Suprapubic skin (tissue), 4 donors: Measurements from ENCODE around the gene KRTAP1-4.

Experiments
- EP300 ChIP-seq: sonication (generic); formaldehyde crosslinking; IDR thresholded peaks from one replicate; pipeline ENCODE4 v1.6.1; 2017; ENCODE audit warnings: antibody characterized with exemption
- POLR2A ChIP-seq, 2 donors: fragments of 450-650 bp; IDR thresholded peaks; one replicate each; pipeline ENCODE4 v1.6.1; 2017; ENCODE audit warnings: antibody characterized with exemption in 2 of 2, mild to moderate bottlenecking in 2 of 2, moderate library complexity in 2 of 2
- POLR2AphosphoS5 ChIP-seq, 3 donors: sonication (generic); formaldehyde crosslinking; IDR thresholded peaks; one replicate each; pipeline ENCODE4 v1.6.1; 2017; ENCODE audit warnings: antibody characterized with exemption in 3 of 3
- TF ChIP-seq, protein P1 (sequence below), 2 donors: fragments of 200-600 bp in 1 of 2; fragments of 450-650 bp in 1 of 2; sonication (generic) in 1 of 2; IDR thresholded peaks; one replicate each; pipeline ENCODE4 v1.5.1; 2016 to 2019; ENCODE audit warnings: antibody characterized with exemption in 2 of 2, mild to moderate bottlenecking in 1 of 2, moderate library complexity in 1 of 2

DNA sequence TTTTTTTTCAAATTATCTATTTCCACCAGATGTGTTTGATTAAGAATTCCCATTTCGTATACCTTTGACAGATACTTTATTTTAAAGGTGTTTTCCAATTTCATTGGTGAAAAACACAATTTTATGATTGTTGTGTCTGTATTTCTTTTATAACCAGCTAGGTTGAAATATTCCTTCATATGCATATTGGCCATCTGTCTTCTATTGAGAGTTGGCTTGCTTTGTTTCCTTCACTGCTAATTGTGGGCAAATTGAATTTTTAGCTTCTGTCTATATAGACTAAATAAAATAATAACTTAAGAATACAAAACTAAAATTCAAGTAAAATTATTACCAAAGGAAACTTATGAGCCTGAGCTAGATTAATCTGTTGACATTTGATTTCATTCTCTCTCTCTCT is 34.9 kb downstream of the KRTAP1-4 start:
- no peak for TF ChIP-seq POLR2A (IDR thresholded peaks at IDR 0.05)
- TF ChIP-seq, protein P1, sequence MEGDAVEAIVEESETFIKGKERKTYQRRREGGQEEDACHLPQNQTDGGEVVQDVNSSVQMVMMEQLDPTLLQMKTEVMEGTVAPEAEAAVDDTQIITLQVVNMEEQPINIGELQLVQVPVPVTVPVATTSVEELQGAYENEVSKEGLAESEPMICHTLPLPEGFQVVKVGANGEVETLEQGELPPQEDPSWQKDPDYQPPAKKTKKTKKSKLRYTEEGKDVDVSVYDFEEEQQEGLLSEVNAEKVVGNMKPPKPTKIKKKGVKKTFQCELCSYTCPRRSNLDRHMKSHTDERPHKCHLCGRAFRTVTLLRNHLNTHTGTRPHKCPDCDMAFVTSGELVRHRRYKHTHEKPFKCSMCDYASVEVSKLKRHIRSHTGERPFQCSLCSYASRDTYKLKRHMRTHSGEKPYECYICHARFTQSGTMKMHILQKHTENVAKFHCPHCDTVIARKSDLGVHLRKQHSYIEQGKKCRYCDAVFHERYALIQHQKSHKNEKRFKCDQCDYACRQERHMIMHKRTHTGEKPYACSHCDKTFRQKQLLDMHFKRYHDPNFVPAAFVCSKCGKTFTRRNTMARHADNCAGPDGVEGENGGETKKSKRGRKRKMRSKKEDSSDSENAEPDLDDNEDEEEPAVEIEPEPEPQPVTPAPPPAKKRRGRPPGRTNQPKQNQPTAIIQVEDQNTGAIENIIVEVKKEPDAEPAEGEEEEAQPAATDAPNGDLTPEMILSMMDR (IDR thresholded peaks at IDR 0.05) = no peak
- TF ChIP-seq POLR2AphosphoS5 (IDR thresholded peaks at IDR 0.05) = no peak
- no peak for TF ChIP-seq EP300
